UCSD-AML1 (cell line): ENCODE measurements around the gene FAM171A1.
A peak's percentile ranks its signal among the peaks of the same experiment; 100 is the strongest.
"Not testable (repeated sequence)": the region's sequence is repeated elsewhere in the genome, so short reads cannot be mapped to it uniquely, and the experiment has no call there.

Experiments
- DNase-seq: peaks from one replicate; lab custom pipeline; 2025; ENCODE audit not compliant: unreplicated experiment; lab: John Stamatoyannopoulos, UW

The FAM171A1 gene

GRCh38 chr10:15295537-15296325, 75.4 kb downstream of the FAM171A1 start:
- DNase-seq = no peak

GRCh38 chr10:15293862-15294842, 76.9 kb downstream of the FAM171A1 start:
- DNase-seq = no peak

- no peak for DNase-seq
Measured at GRCh38 chr10:15290671-15291070, 80.4 kb downstream of the FAM171A1 start.

- DNase-seq = peak; percentile 12
Measured at GRCh38 chr10:15290150-15290549, 80.9 kb downstream of the FAM171A1 start.

- DNase-seq = no peak
Measured at GRCh38 chr10:15280974-15281373, 90.1 kb downstream of the FAM171A1 start.

- DNase-seq = no peak
Measured at GRCh38 chr10:15280462-15280861, 90.6 kb downstream of the FAM171A1 start.

- DNase-seq = no peak
Measured at GRCh38 chr10:15279236-15279635, 91.9 kb downstream of the FAM171A1 start.

- DNase-seq = no peak
Measured at GRCh38 chr10:15278786-15279185, 92.3 kb downstream of the FAM171A1 start.

GRCh38 chr10:15276039-15276438, 95.0 kb downstream of the FAM171A1 start:
- not testable (repeated sequence) for DNase-seq

GRCh38 chr10:15269838-15270237, 101.3 kb downstream of the FAM171A1 start:
- not testable (repeated sequence) for DNase-seq

- DNase-seq = no peak
Measured at GRCh38 chr10:15267496-15267895, 103.6 kb downstream of the FAM171A1 start.

GRCh38 chr10:15266117-15266516, 105.0 kb downstream of the FAM171A1 start:
- no peak for DNase-seq

- DNase-seq = no peak
Measured at GRCh38 chr10:15265558-15265957, 105.5 kb downstream of the FAM171A1 start.

GRCh38 chr10:15265056-15265455, 106.0 kb downstream of the FAM171A1 start:
- DNase-seq = no peak

- DNase-seq = no peak
Measured at GRCh38 chr10:15263657-15264323, 107.3 kb downstream of the FAM171A1 start.

GRCh38 chr10:15262036-15262713, 108.9 kb downstream of the FAM171A1 start:
- no peak for DNase-seq

GRCh38 chr10:15259136-15259535, 112.0 kb downstream of the FAM171A1 start:
- no peak for DNase-seq

- DNase-seq = no peak
Measured at GRCh38 chr10:15258255-15258654, 112.8 kb downstream of the FAM171A1 start.

- no peak for DNase-seq
Measured at GRCh38 chr10:15255961-15256360, 115.1 kb downstream of the FAM171A1 start.

GRCh38 chr10:15254808-15255648, 116.1 kb downstream of the FAM171A1 start:
- DNase-seq = no peak
